ENCODE measurements around the gene GOLGA1.

GRCh38 chr9:124894035-124894740, 46.7 kb downstream of the GOLGA1 start:
- TF ChIP-seq CTCF (IDR thresholded peaks at IDR 0.05) (no peak), POLR2A (IDR thresholded peaks at IDR 0.05) (no peak)
